Measurements from ENCODE around the gene CRISP1. TPM values are rescaled to one million over a fixed set of nuclear protein-coding genes. Genes with fewer than 3 reads are reported as not detected.

CRISP1 gene
- total RNA-seq, 2 donors from 2014 or later, result not detected

DNA sequence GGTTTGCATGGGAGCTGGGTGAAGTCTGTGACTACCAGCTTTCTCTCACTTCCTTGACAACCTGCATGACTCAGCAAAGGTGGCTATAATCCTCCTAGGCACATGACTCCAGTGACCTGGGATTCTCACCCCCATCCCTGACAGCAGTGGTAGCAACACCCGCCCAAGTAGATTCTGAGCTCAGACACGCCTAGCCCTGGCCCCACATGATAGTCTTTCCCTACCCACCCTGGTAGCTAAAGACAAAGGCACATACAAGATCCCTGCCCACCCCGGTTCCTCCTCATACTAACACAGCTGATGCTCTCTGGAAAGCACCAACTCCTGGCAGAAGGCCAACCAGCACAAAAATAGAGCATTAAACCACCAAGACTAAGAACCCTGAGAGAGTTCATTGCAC lies 25.9 kb upstream of the CRISP1 start:
- H3K4me3 ChIP-seq, result no peak overlapping the region
- no peaks in the 10 kb centered on the region for H3K4me1 ChIP-seq
- peaks cover 0 to 10% of the 10 kb centered on the region in 2 donors for H3K9me3 ChIP-seq
- TF ChIP-seq, protein P1, sequence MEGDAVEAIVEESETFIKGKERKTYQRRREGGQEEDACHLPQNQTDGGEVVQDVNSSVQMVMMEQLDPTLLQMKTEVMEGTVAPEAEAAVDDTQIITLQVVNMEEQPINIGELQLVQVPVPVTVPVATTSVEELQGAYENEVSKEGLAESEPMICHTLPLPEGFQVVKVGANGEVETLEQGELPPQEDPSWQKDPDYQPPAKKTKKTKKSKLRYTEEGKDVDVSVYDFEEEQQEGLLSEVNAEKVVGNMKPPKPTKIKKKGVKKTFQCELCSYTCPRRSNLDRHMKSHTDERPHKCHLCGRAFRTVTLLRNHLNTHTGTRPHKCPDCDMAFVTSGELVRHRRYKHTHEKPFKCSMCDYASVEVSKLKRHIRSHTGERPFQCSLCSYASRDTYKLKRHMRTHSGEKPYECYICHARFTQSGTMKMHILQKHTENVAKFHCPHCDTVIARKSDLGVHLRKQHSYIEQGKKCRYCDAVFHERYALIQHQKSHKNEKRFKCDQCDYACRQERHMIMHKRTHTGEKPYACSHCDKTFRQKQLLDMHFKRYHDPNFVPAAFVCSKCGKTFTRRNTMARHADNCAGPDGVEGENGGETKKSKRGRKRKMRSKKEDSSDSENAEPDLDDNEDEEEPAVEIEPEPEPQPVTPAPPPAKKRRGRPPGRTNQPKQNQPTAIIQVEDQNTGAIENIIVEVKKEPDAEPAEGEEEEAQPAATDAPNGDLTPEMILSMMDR (IDR thresholded peaks at IDR 0.05), result no peak
- no peak overlapping the region for H3K27ac ChIP-seq
- no peak for DNase-seq (ENCODE audit: low spot score)
- no peaks in the 10 kb centered on the region for H3K27me3 ChIP-seq
- H3K36me3 ChIP-seq, result no peaks in the 10 kb centered on the region

DNA sequence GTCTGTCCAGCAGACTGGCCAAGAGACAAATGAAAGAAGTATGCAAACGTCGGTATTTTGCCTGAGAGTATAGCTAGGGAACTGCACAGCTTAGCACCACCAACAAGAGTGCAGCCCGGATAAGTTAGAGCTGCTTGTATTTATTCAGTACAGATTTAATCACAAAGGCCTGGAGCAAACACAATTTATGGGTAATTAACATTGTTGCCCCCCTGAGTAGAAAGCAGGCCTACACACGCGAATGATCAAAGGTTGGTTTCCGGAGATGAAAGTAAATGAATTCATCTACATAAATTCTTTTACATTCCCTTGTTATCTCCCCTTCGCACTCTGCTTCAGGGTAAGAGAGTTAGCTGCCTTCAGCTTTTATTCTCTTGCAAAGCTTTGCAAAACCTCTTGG lies 24.7 kb upstream of the CRISP1 start:
- Histone ChIP-seq H3K27me3 (no peaks in the 10 kb centered on the region), H3K9me3 (peaks cover 0 to 10% of the 10 kb centered on the region in 2 donors), H3K4me1 (no peaks in the 10 kb centered on the region), H3K4me3 (no peak overlapping the region), H3K27ac (no peak overlapping the region), H3K36me3 (no peaks in the 10 kb centered on the region)
- TF ChIP-seq, protein P1 (IDR thresholded peaks at IDR 0.05), result no peak
- DNase-seq (ENCODE audit: low spot score), result no peak

DNA sequence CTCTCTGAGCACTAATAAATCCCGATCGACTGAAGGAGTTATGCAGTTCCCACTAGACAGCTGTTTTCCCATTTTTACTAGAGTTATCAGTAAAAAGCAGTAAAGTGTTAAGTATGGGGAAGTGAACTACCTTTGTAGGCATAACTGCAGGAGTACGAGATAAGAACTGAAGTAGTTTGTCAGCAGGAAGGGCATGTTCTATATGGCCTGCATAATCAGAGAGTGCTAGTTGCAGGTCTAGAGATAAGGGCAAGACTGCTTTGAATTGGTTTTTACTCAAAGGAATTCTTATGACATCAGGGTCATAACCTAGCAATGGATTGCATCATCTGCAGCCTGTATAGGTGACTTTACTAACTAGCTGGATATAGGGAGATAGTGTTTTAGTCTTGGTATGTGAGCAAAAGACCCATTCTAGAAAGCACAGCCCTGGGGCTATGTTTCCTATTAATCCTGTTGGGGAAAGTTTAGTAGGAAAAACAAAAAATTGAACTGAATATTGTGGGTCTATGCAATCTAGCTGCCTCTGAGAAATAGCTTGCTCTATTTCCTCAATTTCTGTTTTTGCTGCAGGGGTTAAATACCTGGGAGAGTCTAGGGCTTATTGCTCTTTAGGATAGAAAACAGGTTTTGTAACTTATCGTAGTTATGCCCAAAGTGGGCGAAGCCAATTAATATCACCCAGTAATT lies 22.6 kb upstream of the CRISP1 start:
- Histone ChIP-seq H3K27me3 (no peaks in the 10 kb centered on the region), H3K4me1 (no peaks in the 10 kb centered on the region), H3K9me3 (no peaks in the 10 kb centered on the region), H3K36me3 (no peaks in the 10 kb centered on the region), H3K27ac (no peak overlapping the region), H3K4me3 (no peak overlapping the region)
- DNase-seq (ENCODE audit: low spot score), result no peak
- TF ChIP-seq, protein P1 (IDR thresholded peaks at IDR 0.05), result no peak

DNA sequence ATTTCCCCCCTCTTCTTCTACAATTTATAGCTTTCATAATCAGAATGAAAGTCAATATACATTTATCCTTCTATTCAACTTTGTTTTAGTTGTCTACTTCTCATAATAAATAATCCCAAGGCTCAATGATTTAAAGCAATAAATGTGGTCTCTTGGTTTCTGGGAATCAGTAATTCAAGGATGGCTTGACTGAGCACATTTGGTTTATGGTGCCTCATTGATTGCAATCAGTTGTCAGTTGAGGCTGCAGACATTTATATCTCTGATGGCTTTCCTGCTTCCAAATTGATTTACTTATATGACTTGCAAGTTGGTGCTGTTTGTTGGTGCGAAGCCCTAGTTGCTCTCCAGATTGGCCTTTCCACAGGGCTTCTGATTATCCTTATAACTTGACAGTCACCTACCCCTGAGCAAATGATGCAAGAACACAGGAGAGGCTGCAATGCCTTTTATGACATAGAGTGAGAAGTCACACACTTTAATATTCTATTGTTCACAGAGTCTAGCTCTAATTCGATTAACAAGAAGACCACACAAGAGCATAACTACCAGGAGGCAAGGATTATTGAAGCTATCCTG lies 2.7 kb upstream of the CRISP1 start:
- Histone ChIP-seq H3K27ac (no peak overlapping the region), H3K36me3 (no peaks in the 10 kb centered on the region), H3K4me3 (no peak overlapping the region), H3K4me1 (no peaks in the 10 kb centered on the region), H3K27me3 (no peaks in the 10 kb centered on the region), H3K9me3 (no peaks in the 10 kb centered on the region)
- TF ChIP-seq, protein P1 (IDR thresholded peaks at IDR 0.05), result no peak
- DNase-seq (ENCODE audit: low spot score), result no peak

DNA sequence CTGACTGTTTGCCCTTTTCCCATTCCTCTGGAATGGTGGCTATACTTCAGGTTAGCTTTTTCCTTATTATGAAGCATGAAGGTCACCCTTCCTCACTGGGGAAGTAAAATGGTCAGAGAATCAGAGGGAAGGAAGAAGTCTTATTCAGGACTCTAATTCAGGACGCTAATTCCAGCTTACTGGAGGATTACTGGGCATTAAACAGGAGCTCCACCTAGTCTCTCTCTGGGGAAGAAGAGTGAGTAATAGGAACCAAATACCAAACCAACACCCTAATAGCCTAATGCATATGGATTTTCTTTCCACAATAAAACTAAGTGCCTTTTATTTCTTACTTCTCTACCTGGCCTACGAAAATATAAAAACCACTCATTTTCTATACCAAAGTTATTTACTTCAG lies 10.1 kb downstream of the CRISP1 start:
- TF ChIP-seq, protein P1 (IDR thresholded peaks at IDR 0.05), result no peak
- H3K9me3 ChIP-seq, result no peaks in the 10 kb centered on the region
- H3K4me1 ChIP-seq, result no peaks in the 10 kb centered on the region
- no peak overlapping the region for H3K4me3 ChIP-seq
- no peaks in the 10 kb centered on the region for H3K36me3 ChIP-seq
- DNase-seq (ENCODE audit: low spot score), result no peak
- H3K27me3 ChIP-seq, result no peaks in the 10 kb centered on the region
- H3K27ac ChIP-seq, result no peak overlapping the region

DNA sequence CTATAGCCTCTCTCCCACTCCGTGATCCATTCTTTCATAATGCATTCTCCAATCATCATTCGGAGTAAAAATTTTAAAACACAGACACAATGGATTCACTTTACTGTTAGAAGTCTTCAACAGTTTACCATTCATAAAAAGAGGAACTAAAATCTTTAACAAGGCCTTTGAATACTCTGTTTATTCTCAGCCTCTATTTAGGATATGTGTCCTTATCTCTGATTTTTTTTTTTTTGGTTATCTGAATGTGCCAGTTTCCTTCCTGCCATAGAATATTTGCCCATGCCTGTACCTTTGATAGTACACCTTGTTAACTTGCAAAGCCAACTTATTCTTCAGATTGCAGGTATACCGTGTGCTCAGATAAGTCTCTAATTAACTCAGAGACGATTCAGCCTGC lies 11.1 kb downstream of the CRISP1 start:
- TF ChIP-seq, protein P1 (IDR thresholded peaks at IDR 0.05), result no peak
- Histone ChIP-seq H3K27me3 (no peaks in the 10 kb centered on the region), H3K4me1 (no peaks in the 10 kb centered on the region), H3K36me3 (no peaks in the 10 kb centered on the region), H3K27ac (no peak overlapping the region), H3K4me3 (no peak overlapping the region), H3K9me3 (no peaks in the 10 kb centered on the region)
- no peak for DNase-seq (ENCODE audit: low spot score)
